H1 (cell line): Measurements from ENCODE around the gene CCDC141. TPM values are rescaled to one million over a fixed set of nuclear protein-coding genes. Genes with fewer than 3 reads are reported as not detected.

ENCODE experiments used
- CEBPB ChIP-seq: IDR thresholded peaks from 2 replicates; pipeline ENCODE4 v1.6.1; 2012; ENCODE audit warnings: low read depth, low read length
- GTF2F1 ChIP-seq: IDR thresholded peaks from 2 replicates; pipeline ENCODE4 v1.6.1; 2012; ENCODE audit warnings: low read depth, low read length, improper control_type of control experiment, borderline replicate concordance
- JUND ChIP-seq: IDR thresholded peaks from 2 replicates; pipeline ENCODE4 v1.6.1; 2011; ENCODE audit warnings: mild to moderate bottlenecking, improper control_type of control experiment, low read length
- MAFK ChIP-seq: IDR thresholded peaks from 2 replicates; pipeline ENCODE4 v1.6.1; 2012; ENCODE audit warnings: low read depth, mild to moderate bottlenecking, improper control_type of control experiment, low read length
- NRF1 ChIP-seq: IDR thresholded peaks from 2 replicates; pipeline ENCODE4 v1.6.1; 2011; ENCODE audit warnings: mild to moderate bottlenecking, low read depth, low read length, improper control_type of control experiment
- RAD21 ChIP-seq, 2 experiments: IDR thresholded peaks in 1 of 2; conservative IDR thresholded peaks in 1 of 2; 2 replicates each; pipeline ENCODE4 v1.6.1; 2011; ENCODE audit warnings: low read depth in 2 of 2, low read length in 2 of 2, improper control_type of control experiment in 1 of 2, inconsistent platforms in 1 of 2, mild to moderate bottlenecking in 1 of 2, moderate library complexity in 1 of 2
- RBBP5 ChIP-seq: IDR thresholded peaks from 2 replicates; pipeline ENCODE4 v1.7.1; 2012; ENCODE audit warnings: low read depth, mild to moderate bottlenecking, inconsistent platforms, low read length, moderate library complexity, borderline replicate concordance
- TAF1 ChIP-seq: IDR thresholded peaks from 2 replicates; pipeline ENCODE4 v1.6.1; 2011; ENCODE audit warnings: mild to moderate bottlenecking, low read depth, low read length
- polyA plus RNA-seq, 7 experiments: library from polyadenylated mRNA; depleted of rRNA in 3 of 7; stranded (reverse) in 5 of 7; unstranded in 2 of 7; fragments of >200 nt in 5 of 7; fragments of 200-250 nt in 2 of 7; gene quantifications; 1 replicate in 5 of 7; 2 replicates in 1 of 7; 4 replicates in 1 of 7; pipeline versions ENCODE4 v1.2.1 to v1.2.3, GENCODE V29; 2011 to 2013; ENCODE audit warnings: missing spikeins in 2 of 7, mixed read lengths in 2 of 7
- total RNA-seq: library from RNA; stranded (reverse); fragmentation: NEBNext Ultra II Directional; extraction: Animal tissue kit (Norgen Biotek cat#: 25700); gene quantifications from 2 replicates; pipeline ENCODE4 v1.2.1, GENCODE V29; 2021
- TF ChIP-seq, protein P1 (sequence below): fragments of 300-600 bp; sonication (generic); IDR thresholded peaks from 2 replicates; pipeline ENCODE4 v1.7.1; 2012; ENCODE audit warnings: low read length, moderate library complexity, mild to moderate bottlenecking, inconsistent platforms; ENCODE audit not compliant: insufficient replicate concordance
- TF ChIP-seq, protein P2 (sequence below), 3 experiments: IDR thresholded peaks; 1 replicate in 2 of 3; 2 replicates in 1 of 3; pipeline versions ENCODE4 v1.5.1 to v1.6.1; 2011; ENCODE audit warnings: low read length in 3 of 3, mild to moderate bottlenecking in 3 of 3, inconsistent platforms in 2 of 3, low read depth in 1 of 3, moderate library complexity in 1 of 3; ENCODE audit not compliant: insufficient read depth in 1 of 3; ENCODE audit errors: control extremely low read depth in 1 of 3

CCDC141 gene
- total and polyA plus RNA-seq, 2 of the 8 experiments (the other 6 are each of a cell fraction or from before 2014, with no cell fraction given) = 0.56 to 21.6 TPM

- TF ChIP-seq, protein P1, sequence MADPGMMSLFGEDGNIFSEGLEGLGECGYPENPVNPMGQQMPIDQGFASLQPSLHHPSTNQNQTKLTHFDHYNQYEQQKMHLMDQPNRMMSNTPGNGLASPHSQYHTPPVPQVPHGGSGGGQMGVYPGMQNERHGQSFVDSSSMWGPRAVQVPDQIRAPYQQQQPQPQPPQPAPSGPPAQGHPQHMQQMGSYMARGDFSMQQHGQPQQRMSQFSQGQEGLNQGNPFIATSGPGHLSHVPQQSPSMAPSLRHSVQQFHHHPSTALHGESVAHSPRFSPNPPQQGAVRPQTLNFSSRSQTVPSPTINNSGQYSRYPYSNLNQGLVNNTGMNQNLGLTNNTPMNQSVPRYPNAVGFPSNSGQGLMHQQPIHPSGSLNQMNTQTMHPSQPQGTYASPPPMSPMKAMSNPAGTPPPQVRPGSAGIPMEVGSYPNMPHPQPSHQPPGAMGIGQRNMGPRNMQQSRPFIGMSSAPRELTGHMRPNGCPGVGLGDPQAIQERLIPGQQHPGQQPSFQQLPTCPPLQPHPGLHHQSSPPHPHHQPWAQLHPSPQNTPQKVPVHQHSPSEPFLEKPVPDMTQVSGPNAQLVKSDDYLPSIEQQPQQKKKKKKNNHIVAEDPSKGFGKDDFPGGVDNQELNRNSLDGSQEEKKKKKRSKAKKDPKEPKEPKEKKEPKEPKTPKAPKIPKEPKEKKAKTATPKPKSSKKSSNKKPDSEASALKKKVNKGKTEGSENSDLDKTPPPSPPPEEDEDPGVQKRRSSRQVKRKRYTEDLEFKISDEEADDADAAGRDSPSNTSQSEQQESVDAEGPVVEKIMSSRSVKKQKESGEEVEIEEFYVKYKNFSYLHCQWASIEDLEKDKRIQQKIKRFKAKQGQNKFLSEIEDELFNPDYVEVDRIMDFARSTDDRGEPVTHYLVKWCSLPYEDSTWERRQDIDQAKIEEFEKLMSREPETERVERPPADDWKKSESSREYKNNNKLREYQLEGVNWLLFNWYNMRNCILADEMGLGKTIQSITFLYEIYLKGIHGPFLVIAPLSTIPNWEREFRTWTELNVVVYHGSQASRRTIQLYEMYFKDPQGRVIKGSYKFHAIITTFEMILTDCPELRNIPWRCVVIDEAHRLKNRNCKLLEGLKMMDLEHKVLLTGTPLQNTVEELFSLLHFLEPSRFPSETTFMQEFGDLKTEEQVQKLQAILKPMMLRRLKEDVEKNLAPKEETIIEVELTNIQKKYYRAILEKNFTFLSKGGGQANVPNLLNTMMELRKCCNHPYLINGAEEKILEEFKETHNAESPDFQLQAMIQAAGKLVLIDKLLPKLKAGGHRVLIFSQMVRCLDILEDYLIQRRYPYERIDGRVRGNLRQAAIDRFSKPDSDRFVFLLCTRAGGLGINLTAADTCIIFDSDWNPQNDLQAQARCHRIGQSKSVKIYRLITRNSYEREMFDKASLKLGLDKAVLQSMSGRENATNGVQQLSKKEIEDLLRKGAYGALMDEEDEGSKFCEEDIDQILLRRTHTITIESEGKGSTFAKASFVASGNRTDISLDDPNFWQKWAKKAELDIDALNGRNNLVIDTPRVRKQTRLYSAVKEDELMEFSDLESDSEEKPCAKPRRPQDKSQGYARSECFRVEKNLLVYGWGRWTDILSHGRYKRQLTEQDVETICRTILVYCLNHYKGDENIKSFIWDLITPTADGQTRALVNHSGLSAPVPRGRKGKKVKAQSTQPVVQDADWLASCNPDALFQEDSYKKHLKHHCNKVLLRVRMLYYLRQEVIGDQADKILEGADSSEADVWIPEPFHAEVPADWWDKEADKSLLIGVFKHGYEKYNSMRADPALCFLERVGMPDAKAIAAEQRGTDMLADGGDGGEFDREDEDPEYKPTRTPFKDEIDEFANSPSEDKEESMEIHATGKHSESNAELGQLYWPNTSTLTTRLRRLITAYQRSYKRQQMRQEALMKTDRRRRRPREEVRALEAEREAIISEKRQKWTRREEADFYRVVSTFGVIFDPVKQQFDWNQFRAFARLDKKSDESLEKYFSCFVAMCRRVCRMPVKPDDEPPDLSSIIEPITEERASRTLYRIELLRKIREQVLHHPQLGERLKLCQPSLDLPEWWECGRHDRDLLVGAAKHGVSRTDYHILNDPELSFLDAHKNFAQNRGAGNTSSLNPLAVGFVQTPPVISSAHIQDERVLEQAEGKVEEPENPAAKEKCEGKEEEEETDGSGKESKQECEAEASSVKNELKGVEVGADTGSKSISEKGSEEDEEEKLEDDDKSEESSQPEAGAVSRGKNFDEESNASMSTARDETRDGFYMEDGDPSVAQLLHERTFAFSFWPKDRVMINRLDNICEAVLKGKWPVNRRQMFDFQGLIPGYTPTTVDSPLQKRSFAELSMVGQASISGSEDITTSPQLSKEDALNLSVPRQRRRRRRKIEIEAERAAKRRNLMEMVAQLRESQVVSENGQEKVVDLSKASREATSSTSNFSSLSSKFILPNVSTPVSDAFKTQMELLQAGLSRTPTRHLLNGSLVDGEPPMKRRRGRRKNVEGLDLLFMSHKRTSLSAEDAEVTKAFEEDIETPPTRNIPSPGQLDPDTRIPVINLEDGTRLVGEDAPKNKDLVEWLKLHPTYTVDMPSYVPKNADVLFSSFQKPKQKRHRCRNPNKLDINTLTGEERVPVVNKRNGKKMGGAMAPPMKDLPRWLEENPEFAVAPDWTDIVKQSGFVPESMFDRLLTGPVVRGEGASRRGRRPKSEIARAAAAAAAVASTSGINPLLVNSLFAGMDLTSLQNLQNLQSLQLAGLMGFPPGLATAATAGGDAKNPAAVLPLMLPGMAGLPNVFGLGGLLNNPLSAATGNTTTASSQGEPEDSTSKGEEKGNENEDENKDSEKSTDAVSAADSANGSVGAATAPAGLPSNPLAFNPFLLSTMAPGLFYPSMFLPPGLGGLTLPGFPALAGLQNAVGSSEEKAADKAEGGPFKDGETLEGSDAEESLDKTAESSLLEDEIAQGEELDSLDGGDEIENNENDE = no peak
- TF ChIP-seq MAFK = no peak
- no peak for TF ChIP-seq TAF1
- no peak for TF ChIP-seq GTF2F1
- no peak for TF ChIP-seq JUND
- TF ChIP-seq, protein P2, sequence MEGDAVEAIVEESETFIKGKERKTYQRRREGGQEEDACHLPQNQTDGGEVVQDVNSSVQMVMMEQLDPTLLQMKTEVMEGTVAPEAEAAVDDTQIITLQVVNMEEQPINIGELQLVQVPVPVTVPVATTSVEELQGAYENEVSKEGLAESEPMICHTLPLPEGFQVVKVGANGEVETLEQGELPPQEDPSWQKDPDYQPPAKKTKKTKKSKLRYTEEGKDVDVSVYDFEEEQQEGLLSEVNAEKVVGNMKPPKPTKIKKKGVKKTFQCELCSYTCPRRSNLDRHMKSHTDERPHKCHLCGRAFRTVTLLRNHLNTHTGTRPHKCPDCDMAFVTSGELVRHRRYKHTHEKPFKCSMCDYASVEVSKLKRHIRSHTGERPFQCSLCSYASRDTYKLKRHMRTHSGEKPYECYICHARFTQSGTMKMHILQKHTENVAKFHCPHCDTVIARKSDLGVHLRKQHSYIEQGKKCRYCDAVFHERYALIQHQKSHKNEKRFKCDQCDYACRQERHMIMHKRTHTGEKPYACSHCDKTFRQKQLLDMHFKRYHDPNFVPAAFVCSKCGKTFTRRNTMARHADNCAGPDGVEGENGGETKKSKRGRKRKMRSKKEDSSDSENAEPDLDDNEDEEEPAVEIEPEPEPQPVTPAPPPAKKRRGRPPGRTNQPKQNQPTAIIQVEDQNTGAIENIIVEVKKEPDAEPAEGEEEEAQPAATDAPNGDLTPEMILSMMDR (IDR thresholded peaks at IDR 0.05; ENCODE audit: control extremely low read depth in 1 of 3, insufficient read depth in 1 of 3, low read depth in 1 of 3, low read length in 3 of 3) = no peak
- no peak for TF ChIP-seq RAD21 (IDR thresholded peaks at IDR 0.05 in 1 of 2, conservative IDR thresholded peaks at IDR 0.05 in 1 of 2; ENCODE audit: low read depth in 2 of 2, low read length in 2 of 2)
- TF ChIP-seq CEBPB = no peak
- no peak for TF ChIP-seq RBBP5
- TF ChIP-seq NRF1 = no peak
Measured at GRCh38 chr2:178846458-178846802, 203.5 kb downstream of the CCDC141 start (continued).
